ENCODE results near the gene CBARP.
"Not testable (repeated sequence)": the region's sequence is repeated elsewhere in the genome, so short reads cannot be mapped to it uniquely, and the experiment has no call there.

Gene CBARP

DNA sequence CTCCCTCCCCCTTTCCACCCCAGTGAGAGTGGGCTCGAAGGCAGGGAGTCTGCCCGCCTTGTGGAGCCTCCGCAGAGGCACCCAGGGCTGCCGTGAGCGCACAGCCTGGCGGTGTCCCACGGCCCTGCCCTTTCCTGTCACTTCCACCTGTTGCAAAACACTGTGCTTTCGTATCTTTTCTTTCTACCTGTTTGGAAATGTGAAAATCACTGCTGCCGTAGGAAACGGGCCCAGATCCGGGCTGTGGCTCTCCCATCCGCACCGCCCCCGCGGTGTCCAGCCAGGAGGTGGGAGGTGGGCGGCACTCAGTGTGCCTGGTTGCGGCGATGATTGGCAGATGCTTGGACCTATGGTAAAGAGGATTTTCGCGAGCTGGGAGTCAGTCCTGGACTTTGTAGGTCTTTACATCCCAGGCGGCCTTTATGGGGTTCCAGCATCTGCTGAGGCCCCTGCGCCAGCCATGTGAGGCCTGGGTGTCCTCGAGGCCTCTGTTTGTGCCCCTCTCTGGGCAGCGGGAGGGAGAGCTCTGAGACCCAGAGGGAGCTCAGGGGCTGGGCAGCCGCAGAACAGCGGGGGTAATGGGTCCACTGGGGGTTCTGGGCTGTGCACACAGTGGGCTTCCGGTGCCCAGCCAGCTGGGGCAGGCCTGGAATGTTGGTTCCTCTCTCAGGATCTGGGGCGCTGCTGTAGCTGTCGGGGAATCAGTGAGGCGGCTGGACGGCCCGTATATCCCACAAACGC lies 26.1 kb downstream of the CBARP start:
- DNase-seq (ENCODE audit: low read depth in 2 of 2), result peak in 1 of 2 donors; percentile 36
- TF ChIP-seq, protein P1, sequence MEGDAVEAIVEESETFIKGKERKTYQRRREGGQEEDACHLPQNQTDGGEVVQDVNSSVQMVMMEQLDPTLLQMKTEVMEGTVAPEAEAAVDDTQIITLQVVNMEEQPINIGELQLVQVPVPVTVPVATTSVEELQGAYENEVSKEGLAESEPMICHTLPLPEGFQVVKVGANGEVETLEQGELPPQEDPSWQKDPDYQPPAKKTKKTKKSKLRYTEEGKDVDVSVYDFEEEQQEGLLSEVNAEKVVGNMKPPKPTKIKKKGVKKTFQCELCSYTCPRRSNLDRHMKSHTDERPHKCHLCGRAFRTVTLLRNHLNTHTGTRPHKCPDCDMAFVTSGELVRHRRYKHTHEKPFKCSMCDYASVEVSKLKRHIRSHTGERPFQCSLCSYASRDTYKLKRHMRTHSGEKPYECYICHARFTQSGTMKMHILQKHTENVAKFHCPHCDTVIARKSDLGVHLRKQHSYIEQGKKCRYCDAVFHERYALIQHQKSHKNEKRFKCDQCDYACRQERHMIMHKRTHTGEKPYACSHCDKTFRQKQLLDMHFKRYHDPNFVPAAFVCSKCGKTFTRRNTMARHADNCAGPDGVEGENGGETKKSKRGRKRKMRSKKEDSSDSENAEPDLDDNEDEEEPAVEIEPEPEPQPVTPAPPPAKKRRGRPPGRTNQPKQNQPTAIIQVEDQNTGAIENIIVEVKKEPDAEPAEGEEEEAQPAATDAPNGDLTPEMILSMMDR (IDR thresholded peaks at IDR 0.05; ENCODE audit: low read depth, low read length), result no peak
- H3K4me3 ChIP-seq (replicated peaks in 1 of 2; ENCODE audit: low read depth in 2 of 2, low read length in 2 of 2), result no peak overlapping the region

DNA sequence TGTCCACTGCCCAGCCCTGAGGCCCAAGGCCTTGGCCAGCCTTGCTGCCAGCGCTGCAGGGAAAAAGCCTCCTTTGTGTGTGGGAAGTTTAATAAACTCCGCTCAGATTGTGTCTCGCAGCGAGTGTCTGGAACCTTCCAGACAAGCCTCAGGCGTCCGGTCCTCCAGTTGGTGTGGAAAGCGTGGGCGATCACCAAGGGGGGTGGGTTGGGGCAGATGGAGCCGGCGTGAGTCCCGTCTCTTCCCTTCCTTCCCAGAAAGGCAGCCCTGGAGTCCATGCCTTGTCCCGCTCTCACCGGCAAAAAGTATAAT lies 27.6 kb downstream of the CBARP start:
- H3K4me3 ChIP-seq (replicated peaks in 1 of 2; ENCODE audit: low read depth in 2 of 2, low read length in 2 of 2), result no peak overlapping the region
- no peak for DNase-seq (ENCODE audit: low read depth in 2 of 2)
- TF ChIP-seq, protein P1 (IDR thresholded peaks at IDR 0.05; ENCODE audit: low read depth, low read length), result no peak

DNA sequence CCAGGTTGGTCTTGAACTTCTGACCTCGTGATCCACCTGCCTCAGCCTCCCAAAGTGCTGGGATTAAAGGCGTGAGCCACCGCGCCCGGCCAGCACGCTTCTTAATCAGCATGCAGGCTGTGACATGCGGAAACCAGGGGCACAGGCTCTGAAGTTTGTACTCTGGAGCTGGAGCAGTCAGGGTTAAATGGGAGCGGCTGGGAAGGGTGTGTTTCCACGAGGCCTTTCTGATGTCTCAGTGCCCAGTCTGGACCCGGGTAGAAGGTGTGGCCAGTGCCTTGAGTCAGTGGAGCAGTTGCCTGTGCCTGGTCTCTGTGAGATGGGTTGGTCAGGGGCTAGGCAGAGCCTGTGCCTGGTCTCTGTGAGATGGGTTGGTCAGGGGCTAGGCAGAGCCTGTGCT lies 29.0 kb downstream of the CBARP start:
- not testable (repeated sequence) for H3K4me3 ChIP-seq (replicated peaks in 1 of 2; ENCODE audit: low read depth in 2 of 2, low read length in 2 of 2); DNase-seq (ENCODE audit: low read depth in 2 of 2)

DNA sequence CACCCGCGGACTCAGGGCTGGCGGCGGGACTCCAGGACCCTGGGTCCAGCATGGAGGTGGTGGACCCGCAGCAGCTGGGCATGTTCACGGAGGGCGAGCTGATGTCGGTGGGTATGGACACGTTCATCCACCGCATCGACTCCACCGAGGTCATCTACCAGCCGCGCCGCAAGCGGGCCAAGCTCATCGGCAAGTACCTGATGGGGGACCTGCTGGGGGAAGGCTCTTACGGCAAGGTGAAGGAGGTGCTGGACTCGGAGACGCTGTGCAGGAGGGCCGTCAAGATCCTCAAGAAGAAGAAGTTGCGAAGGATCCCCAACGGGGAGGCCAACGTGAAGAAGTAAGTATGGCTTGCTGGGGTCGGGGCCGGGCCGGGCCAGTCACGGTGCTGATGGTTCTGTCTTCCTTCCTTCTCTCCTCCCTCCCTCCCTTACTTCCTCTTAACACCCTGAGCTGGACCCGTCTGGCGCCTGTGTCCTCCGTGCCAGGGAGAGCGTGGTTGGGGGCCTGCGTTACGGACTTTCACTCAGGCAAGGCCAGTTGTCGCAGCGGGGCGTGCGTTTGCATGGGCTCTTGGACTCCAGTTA lies 30.8 kb downstream of the CBARP start:
- H3K4me3 ChIP-seq (replicated peaks in 1 of 2; ENCODE audit: low read depth in 2 of 2, low read length in 2 of 2), result peak overlapping the region; percentile 71 to 76
- no peak for DNase-seq (ENCODE audit: low read depth in 2 of 2)
- TF ChIP-seq, protein P1 (IDR thresholded peaks at IDR 0.05; ENCODE audit: low read depth, low read length), result no peak

DNA sequence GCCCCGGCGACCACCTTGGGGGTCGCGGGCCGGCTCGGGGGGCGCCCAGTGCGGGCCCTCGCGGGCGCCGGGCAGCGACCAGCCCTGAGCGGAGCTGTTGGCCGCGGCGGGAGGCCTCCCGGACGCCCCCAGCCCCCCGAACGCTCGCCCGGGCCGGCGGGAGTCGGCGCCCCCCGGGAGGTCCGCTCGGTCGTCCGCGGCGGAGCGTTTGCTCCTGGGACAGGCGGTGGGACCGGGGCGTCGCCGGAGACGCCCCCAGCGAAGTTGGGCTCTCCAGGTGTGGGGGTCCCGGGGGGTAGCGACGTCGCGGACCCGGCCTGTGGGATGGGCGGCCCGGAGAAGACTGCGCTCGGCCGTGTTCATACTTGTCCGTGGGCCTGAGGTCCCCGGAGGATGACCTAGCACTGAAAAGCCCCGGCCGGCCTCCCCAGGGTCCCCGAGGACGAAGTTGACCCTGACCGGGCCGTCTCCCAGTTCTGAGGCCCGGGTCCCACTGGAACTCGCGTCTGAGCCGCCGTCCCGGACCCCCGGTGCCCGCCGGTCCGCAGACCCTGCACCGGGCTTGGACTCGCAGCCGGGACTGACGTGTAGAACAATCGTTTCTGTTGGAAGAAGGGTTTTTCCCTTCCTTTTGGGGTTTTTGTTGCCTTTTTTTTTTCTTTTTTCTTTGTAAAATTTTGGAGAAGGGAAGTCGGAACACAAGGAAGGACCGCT lies 31.5 kb downstream of the CBARP start:
- TF ChIP-seq, protein P1 (IDR thresholded peaks at IDR 0.05; ENCODE audit: low read depth, low read length), result no peak
- peak in 1 of 2 donors; percentile 16 for DNase-seq (ENCODE audit: low read depth in 2 of 2)
- peak overlapping the region; percentile 71 to 76 for H3K4me3 ChIP-seq (replicated peaks in 1 of 2; ENCODE audit: low read depth in 2 of 2, low read length in 2 of 2)

DNA sequence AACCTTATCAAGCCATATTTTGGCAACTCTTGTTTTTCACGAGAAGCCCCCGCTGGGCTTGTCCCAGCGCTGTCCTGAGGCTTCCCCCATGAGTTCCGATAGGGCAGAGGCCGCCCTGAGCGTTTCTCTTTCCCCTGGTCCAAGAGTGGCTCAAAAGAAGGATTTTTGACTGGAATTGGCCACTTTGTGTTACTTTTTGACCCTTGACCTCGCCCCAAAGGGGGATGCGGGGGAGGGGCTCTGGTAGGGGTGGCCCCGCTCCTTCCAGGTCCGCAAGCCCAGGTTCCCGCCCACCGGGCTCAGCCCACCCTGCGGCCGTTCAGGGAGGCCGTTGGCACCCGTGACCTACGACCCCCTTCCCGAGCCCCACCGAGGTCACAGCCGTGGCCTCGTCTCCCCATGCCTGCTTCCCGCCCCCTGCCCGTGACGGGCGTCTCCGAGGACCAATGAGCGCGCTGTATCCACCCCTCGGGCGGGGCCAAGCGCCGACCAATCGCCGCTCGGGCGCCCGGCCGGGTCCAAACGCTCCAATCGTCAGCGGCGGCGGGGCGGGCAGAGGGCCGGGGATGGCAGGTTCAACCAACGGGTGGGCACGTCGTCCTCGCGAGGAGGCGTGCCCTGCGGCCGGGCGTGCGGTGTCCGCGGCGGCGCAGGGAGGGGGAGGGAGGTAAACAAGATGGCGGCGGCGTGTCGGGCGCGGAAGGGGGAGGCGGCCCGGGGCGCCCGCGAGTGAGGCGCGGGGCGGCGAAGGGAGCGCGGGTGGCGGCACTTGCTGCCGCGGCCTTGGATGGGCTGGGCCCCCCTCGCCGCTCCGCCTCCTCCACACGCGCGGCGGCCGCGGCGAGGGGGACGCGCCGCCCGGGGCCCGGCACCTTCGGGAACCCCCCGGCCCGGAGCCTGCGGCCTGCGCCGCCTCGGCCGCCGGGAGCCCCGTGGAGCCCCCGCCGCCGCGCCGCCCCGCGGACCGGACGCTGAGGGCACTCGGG lies 32.4 kb downstream of the CBARP start, which contains the start of gene STK11:
Gene STK11, plus strand, starts transcription at position 665 of the 986 bp plus-strand sequence. CDS start 1,136 bp downstream, outside the sequence.
- peak within 1 kb of the TSS; percentile 71 to 76 for H3K4me3 ChIP-seq (replicated peaks in 1 of 2; ENCODE audit: low read depth in 2 of 2, low read length in 2 of 2)
- TF ChIP-seq, protein P1 (IDR thresholded peaks at IDR 0.05; ENCODE audit: low read depth, low read length), result no peak
- DNase-seq (ENCODE audit: low read depth in 2 of 2), result peak; percentile 97 to 99

DNA sequence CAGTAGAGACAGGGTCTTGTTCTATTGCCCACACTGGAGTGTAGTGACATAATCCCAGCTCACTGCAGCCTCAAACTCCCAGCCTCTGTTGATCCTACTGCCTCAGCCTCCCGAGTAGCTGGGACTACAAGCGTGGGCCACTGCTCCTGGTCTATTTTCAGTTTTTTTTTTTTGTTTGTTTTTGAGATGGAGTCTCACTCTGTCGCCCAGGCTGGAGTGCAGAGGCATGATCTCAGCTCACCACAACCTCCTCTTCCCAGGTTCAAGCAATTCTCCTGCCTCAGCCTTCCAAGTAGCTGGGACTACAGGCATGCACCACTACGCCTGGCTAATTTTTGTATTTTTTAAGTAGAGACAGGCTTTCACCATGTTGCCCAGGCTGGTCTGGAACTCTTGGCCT lies 37.2 kb downstream of the CBARP start:
- H3K4me3 ChIP-seq (replicated peaks in 1 of 2; ENCODE audit: low read depth in 2 of 2, low read length in 2 of 2); DNase-seq (ENCODE audit: low read depth in 2 of 2): not testable (repeated sequence)
